ENCODE measurements around the gene MAML2. TPM values are rescaled to one million over a fixed set of nuclear protein-coding genes. Genes with fewer than 3 reads are reported as not detected.

Gene MAML2
- total and polyA plus RNA-seq, 2 of the 13 experiments (the other 11 are each of a cell fraction or from before 2014, with no cell fraction given) = 2.3 to 25.9 TPM

DNA sequence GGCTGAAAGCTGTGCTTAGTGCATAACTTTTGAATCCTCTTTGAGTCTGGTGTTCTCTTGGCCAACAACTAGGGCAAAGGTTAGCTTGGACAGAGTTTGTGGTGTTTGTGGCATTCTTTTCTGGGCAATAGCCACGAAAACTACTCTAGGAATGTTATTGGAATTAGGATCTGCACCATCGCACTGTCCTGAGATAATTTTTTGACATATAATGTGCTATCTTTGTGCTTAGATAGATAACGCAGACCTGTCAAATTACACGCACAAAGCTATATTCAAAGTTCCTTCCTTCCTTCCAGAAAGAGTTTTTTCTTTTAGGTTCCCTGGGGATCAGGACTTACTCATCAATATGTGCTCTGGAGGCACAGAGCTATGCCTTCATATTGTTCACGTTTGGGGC, 252.3 kb downstream of the MAML2 start (continued):
- TF ChIP-seq ZNF558 (CRISPR knock-in tag; IDR thresholded peaks at IDR 0.05; ENCODE audit: borderline replicate concordance) = no peak
- peak; percentile 27 for TF ChIP-seq CEBPG (CRISPR knock-in tag; IDR thresholded peaks at IDR 0.05)
- TF ChIP-seq ZNF460 (CRISPR knock-in tag; IDR thresholded peaks at IDR 0.05; ENCODE audit: borderline replicate concordance) = no peak
- peak; percentile 58; the same call in 1 of the 2 replicates for TF ChIP-seq HNF4G (IDR thresholded peaks at IDR 0.05; ENCODE audit: borderline replicate concordance, low read depth, low read length)
- no peak for TF ChIP-seq HNF4G (CRISPR knock-in tag; IDR thresholded peaks at IDR 0.05; ENCODE audit: borderline replicate concordance, low read depth)
- TF ChIP-seq SMAD9 (CRISPR knock-in tag; IDR thresholded peaks at IDR 0.05) = no peak
- TF ChIP-seq ZSCAN20 (CRISPR knock-in tag; IDR thresholded peaks at IDR 0.05; ENCODE audit: borderline replicate concordance) = no peak
- TF ChIP-seq SOX13 (IDR thresholded peaks at IDR 0.05) = no peak
- peak in 1 of 2 experiments; percentile 50; a peak in 2 of 4 replicates for TF ChIP-seq SOX13 (CRISPR knock-in tag; conservative IDR thresholded peaks at IDR 0.05 in 1 of 2, IDR thresholded peaks at IDR 0.05 in 1 of 2)
- TF ChIP-seq TEAD3 (CRISPR knock-in tag; optimal IDR thresholded peaks at IDR 0.05; ENCODE audit: borderline replicate concordance) = peak; percentile 50
- peak; percentile 11; the same call in 1 of the 2 replicates for TF ChIP-seq SOX5 (CRISPR knock-in tag; IDR thresholded peaks at IDR 0.05; ENCODE audit: borderline replicate concordance)
- no peak for TF ChIP-seq TBX2 (CRISPR knock-in tag; IDR thresholded peaks at IDR 0.05; ENCODE audit: borderline replicate concordance)
- peak; percentile 20; the same call in 1 of the 2 replicates for TF ChIP-seq NCOA2 (CRISPR knock-in tag; IDR thresholded peaks at IDR 0.05)
- TF ChIP-seq ZNF530 (CRISPR knock-in tag; IDR thresholded peaks at IDR 0.05; ENCODE audit: low read depth) = no peak
- TF ChIP-seq, protein P1, sequence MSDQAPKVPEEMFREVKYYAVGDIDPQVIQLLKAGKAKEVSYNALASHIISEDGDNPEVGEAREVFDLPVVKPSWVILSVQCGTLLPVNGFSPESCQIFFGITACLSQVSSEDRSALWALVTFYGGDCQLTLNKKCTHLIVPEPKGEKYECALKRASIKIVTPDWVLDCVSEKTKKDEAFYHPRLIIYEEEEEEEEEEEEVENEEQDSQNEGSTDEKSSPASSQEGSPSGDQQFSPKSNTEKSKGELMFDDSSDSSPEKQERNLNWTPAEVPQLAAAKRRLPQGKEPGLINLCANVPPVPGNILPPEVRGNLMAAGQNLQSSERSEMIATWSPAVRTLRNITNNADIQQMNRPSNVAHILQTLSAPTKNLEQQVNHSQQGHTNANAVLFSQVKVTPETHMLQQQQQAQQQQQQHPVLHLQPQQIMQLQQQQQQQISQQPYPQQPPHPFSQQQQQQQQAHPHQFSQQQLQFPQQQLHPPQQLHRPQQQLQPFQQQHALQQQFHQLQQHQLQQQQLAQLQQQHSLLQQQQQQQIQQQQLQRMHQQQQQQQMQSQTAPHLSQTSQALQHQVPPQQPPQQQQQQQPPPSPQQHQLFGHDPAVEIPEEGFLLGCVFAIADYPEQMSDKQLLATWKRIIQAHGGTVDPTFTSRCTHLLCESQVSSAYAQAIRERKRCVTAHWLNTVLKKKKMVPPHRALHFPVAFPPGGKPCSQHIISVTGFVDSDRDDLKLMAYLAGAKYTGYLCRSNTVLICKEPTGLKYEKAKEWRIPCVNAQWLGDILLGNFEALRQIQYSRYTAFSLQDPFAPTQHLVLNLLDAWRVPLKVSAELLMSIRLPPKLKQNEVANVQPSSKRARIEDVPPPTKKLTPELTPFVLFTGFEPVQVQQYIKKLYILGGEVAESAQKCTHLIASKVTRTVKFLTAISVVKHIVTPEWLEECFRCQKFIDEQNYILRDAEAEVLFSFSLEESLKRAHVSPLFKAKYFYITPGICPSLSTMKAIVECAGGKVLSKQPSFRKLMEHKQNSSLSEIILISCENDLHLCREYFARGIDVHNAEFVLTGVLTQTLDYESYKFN (CRISPR knock-in tag; conservative IDR thresholded peaks at IDR 0.05) = 0 out of 2 replicates have a peak, but pooled peaks have one; percentile 11
- no peak for TF ChIP-seq MZF1 (CRISPR knock-in tag; IDR thresholded peaks at IDR 0.05; ENCODE audit: borderline replicate concordance)
- TF ChIP-seq NR2F6 (IDR thresholded peaks at IDR 0.05) = no peak
- 0 out of 2 replicates have a peak, but pooled peaks have one; percentile 15 for TF ChIP-seq NR2F6 (CRISPR knock-in tag; IDR thresholded peaks at IDR 0.05)
- TF ChIP-seq, protein P2, sequence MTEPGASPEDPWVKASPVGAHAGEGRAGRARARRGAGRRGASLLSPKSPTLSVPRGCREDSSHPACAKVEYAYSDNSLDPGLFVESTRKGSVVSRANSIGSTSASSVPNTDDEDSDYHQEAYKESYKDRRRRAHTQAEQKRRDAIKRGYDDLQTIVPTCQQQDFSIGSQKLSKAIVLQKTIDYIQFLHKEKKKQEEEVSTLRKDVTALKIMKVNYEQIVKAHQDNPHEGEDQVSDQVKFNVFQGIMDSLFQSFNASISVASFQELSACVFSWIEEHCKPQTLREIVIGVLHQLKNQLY (CRISPR knock-in tag; IDR thresholded peaks at IDR 0.05) = no peak
- TF ChIP-seq, protein P3, sequence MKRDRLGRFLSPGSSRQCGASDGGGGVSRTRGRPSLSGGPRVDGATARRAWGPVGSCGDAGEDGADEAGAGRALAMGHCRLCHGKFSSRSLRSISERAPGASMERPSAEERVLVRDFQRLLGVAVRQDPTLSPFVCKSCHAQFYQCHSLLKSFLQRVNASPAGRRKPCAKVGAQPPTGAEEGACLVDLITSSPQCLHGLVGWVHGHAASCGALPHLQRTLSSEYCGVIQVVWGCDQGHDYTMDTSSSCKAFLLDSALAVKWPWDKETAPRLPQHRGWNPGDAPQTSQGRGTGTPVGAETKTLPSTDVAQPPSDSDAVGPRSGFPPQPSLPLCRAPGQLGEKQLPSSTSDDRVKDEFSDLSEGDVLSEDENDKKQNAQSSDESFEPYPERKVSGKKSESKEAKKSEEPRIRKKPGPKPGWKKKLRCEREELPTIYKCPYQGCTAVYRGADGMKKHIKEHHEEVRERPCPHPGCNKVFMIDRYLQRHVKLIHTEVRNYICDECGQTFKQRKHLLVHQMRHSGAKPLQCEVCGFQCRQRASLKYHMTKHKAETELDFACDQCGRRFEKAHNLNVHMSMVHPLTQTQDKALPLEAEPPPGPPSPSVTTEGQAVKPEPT (CRISPR knock-in tag; IDR thresholded peaks at IDR 0.05; ENCODE audit: low read depth) = no peak
- TF ChIP-seq BCL6 (CRISPR knock-in tag; IDR thresholded peaks at IDR 0.05) = peak; percentile 55
- TF ChIP-seq, protein P4, sequence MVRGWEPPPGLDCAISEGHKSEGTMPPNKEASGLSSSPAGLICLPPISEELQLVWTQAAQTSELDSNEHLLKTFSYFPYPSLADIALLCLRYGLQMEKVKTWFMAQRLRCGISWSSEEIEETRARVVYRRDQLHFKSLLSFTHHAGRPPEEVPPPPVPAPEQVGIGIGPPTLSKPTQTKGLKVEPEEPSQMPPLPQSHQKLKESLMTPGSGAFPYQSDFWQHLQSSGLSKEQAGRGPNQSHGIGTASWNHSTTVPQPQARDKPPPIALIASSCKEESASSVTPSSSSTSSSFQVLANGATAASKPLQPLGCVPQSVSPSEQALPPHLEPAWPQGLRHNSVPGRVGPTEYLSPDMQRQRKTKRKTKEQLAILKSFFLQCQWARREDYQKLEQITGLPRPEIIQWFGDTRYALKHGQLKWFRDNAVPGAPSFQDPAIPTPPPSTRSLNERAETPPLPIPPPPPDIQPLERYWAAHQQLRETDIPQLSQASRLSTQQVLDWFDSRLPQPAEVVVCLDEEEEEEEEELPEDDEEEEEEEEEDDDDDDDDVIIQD (CRISPR knock-in tag; IDR thresholded peaks at IDR 0.05; ENCODE audit: low read depth) = 0 out of 2 replicates have a peak, but pooled peaks have one; percentile 16
